Nephron (organoid): Measurements from ENCODE around the gene UNC45A.

Source experiments
- H3K27ac Mint-ChIP-seq, 3 experiments: 2 replicates each; pipeline ENCODE4 v1.8.0; 2020; ENCODE audit warnings: mixed read lengths in 3 of 3, mild to moderate bottlenecking in 2 of 3, moderate library complexity in 1 of 3
- H3K27me3 Mint-ChIP-seq: 2 replicates; pipeline ENCODE4 v1.8.0; 2021; ENCODE audit warnings: low read depth, mild to moderate bottlenecking, moderate library complexity, mixed read lengths
- H3K36me3 Mint-ChIP-seq: 2 replicates; pipeline ENCODE4 v1.8.0; 2020; ENCODE audit warnings: low read depth, mixed read lengths
- H3K4me1 Mint-ChIP-seq: 2 replicates; pipeline ENCODE4 v1.8.0; 2020; ENCODE audit warnings: mixed read lengths
- H3K4me3 Mint-ChIP-seq, 3 experiments: 2 replicates each; pipeline ENCODE4 v1.8.0; 2020; ENCODE audit warnings: mild to moderate bottlenecking in 3 of 3, mixed read lengths in 3 of 3, moderate library complexity in 2 of 3
- H3K9me3 Mint-ChIP-seq: 2 replicates; pipeline ENCODE4 v1.8.0; 2020; ENCODE audit warnings: mixed read lengths
- TF ChIP-seq, protein P1 (sequence below), 3 experiments: fragments of 200-600 bp; sonication (generic); IDR thresholded peaks; one replicate each; pipeline ENCODE4 v1.5.0; 2021; ENCODE audit warnings: antibody characterized with exemption in 3 of 3; ENCODE audit not compliant: unreplicated experiment in 3 of 3

UNC45A gene

DNA sequence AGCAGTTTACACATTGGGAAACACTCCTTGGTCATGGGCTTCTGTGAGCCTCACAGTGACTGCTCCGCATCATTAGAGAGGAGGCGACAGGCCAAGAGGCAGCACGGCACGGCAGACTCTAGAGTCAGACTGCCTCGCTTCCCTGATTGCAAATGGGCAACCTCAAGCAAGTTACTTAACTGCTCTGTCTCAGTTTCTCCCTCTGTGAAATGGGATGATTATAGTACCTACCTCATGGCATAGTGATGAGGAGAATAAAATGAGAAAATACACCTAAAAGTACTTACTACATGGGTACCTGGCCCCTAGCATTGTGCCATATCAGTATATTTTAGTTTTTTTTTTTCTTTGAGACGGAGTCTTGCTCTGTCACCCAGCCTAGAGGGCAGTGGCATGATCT is 15.6 kb downstream of the UNC45A start:
- no peak overlapping the region for H3K4me3 Mint-ChIP-seq
- no peaks in the 10 kb centered on the region for H3K27me3 Mint-ChIP-seq

DNA sequence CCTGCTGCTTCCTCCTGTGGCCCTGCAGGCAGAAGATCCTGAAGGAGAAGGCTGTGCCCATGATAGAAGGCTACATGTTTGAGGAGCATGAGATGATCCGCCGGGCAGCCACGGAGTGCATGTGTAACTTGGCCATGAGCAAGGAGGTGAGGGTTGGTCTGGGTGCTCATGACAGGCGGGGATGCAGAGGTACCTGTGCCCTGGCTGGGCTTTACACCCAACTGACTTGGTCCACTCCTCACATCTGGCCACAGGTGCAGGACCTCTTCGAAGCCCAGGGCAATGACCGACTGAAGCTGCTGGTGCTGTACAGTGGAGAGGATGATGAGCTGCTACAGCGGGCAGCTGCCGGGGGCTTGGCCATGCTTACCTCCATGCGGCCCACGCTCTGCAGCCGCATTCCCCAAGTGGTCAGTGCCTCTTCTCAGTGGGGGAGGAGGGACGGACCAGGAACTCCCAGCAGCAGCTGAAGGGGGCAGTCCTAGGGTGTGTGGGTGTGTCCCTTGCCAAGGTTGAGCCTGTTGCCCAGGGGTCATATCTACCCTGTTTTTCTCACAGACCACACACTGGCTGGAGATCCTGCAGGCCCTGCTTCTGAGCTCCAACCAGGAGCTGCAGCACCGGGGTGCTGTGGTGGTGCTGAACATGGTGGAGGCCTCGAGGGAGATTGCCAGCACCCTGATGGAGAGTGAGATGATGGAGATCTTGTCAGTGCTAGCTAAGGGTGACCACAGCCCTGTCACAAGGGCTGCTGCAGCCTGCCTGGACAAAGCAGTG is 18.0 kb downstream of the UNC45A start:
- no peak overlapping the region for H3K27ac Mint-ChIP-seq
- H3K36me3 Mint-ChIP-seq: peaks cover 34% of the 10 kb centered on the region
- no peaks in the 10 kb centered on the region for H3K9me3 Mint-ChIP-seq
- H3K4me3 Mint-ChIP-seq: peak overlapping the region; percentile 79 to 85 (median 81)
- TF ChIP-seq, protein P1, sequence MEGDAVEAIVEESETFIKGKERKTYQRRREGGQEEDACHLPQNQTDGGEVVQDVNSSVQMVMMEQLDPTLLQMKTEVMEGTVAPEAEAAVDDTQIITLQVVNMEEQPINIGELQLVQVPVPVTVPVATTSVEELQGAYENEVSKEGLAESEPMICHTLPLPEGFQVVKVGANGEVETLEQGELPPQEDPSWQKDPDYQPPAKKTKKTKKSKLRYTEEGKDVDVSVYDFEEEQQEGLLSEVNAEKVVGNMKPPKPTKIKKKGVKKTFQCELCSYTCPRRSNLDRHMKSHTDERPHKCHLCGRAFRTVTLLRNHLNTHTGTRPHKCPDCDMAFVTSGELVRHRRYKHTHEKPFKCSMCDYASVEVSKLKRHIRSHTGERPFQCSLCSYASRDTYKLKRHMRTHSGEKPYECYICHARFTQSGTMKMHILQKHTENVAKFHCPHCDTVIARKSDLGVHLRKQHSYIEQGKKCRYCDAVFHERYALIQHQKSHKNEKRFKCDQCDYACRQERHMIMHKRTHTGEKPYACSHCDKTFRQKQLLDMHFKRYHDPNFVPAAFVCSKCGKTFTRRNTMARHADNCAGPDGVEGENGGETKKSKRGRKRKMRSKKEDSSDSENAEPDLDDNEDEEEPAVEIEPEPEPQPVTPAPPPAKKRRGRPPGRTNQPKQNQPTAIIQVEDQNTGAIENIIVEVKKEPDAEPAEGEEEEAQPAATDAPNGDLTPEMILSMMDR (IDR thresholded peaks at IDR 0.05; ENCODE audit: unreplicated experiment in 3 of 3): no peak
- H3K27me3 Mint-ChIP-seq: no peaks in the 10 kb centered on the region
- H3K4me1 Mint-ChIP-seq: peaks cover 13% of the 10 kb centered on the region

More for the DNA sequence above, 15.6 kb downstream of the UNC45A start:
- no peak overlapping the region for H3K27ac Mint-ChIP-seq
- TF ChIP-seq, protein P1 (IDR thresholded peaks at IDR 0.05; ENCODE audit: unreplicated experiment in 3 of 3): no peak
- H3K36me3 Mint-ChIP-seq: peaks cover 47% of the 10 kb centered on the region
- H3K4me1 Mint-ChIP-seq: no peaks in the 10 kb centered on the region
- H3K9me3 Mint-ChIP-seq: no peaks in the 10 kb centered on the region

- TF ChIP-seq, protein P1 (IDR thresholded peaks at IDR 0.05; ENCODE audit: unreplicated experiment in 3 of 3): no peak
- Mint-ChIP-seq H3K9me3 (no peaks in the 10 kb centered on the region), H3K27ac (peak overlapping the region in 1 of 3 experiments; percentile 75), H3K36me3 (peaks cover 29% of the 10 kb centered on the region), H3K4me3 (peak overlapping the region; percentile 85 to 92 (median 90)), H3K4me1 (peaks cover 15% of the 10 kb centered on the region), H3K27me3 (no peaks in the 10 kb centered on the region)
Measured at GRCh38 chr15:90953947-90954711, 19.0 kb downstream of the UNC45A start.

- no peaks in the 10 kb centered on the region for H3K27me3 Mint-ChIP-seq
- peaks cover 30% of the 10 kb centered on the region for H3K36me3 Mint-ChIP-seq
- H3K27ac Mint-ChIP-seq: peak within 1 kb of the TSS; percentile 25 to 75 (median 39)
- TF ChIP-seq, protein P1 (IDR thresholded peaks at IDR 0.05; ENCODE audit: unreplicated experiment in 3 of 3): no peak
- H3K4me1 Mint-ChIP-seq: peaks cover 24% of the 10 kb centered on the region
- no peaks in the 10 kb centered on the region for H3K9me3 Mint-ChIP-seq
- peak within 1 kb of the TSS; percentile 85 to 92 (median 90) for H3K4me3 Mint-ChIP-seq
Measured at GRCh38 chr15:90954712-90955623, 19.9 kb downstream of the UNC45A start, which contains the start of gene RCCD1. RCCD1 (plus strand) TSS chr15:90954884; CDS start chr15:90956735, 1,851 bp downstream.

- no peaks in the 10 kb centered on the region for H3K27me3 Mint-ChIP-seq
- peaks cover 26% of the 10 kb centered on the region for H3K36me3 Mint-ChIP-seq
- peak overlapping the region; percentile 85 to 92 (median 90) for H3K4me3 Mint-ChIP-seq
- no peaks in the 10 kb centered on the region for H3K9me3 Mint-ChIP-seq
- TF ChIP-seq, protein P1 (IDR thresholded peaks at IDR 0.05; ENCODE audit: unreplicated experiment in 3 of 3): no peak
- peaks cover 25% of the 10 kb centered on the region for H3K4me1 Mint-ChIP-seq
- peak overlapping the region in 2 of 3 experiments; percentile 25 to 69 for H3K27ac Mint-ChIP-seq
Measured at GRCh38 chr15:90955624-90956273, 20.7 kb downstream of the UNC45A start.
